Neuronal stem cell (in vitro differentiated cells): Measurements from ENCODE around the gene EML2.

Experiments
- DNase-seq: peaks from one replicate; pipeline ENCODE4 v3.0.0-alpha.2; 2013; ENCODE audit warnings: low spot score
- H2AFZ ChIP-seq: one replicate; pipeline ENCODE4 v1.6.1; 2013; ENCODE audit warnings: mild to moderate bottlenecking, low read length, inconsistent platforms
- H2AK5ac ChIP-seq: 2 replicates; pipeline ENCODE4 v1.6.1; 2013; ENCODE audit warnings: low read depth, mild to moderate bottlenecking, inconsistent platforms, low read length, moderate library complexity, mixed read lengths
- H2BK120ac ChIP-seq: 2 replicates; pipeline ENCODE4 v1.6.1; 2013; ENCODE audit warnings: low read depth, mild to moderate bottlenecking, inconsistent platforms, low read length, moderate library complexity, mixed read lengths
- H2BK12ac ChIP-seq: one replicate; pipeline ENCODE4 v1.6.1; 2013; ENCODE audit warnings: low read length, inconsistent platforms
- H2BK15ac ChIP-seq: 2 replicates; pipeline ENCODE4 v1.6.1; 2013; ENCODE audit warnings: mild to moderate bottlenecking, low read length, inconsistent platforms, mixed read lengths
- H2BK5ac ChIP-seq: one replicate; pipeline ENCODE4 v1.6.1; 2013; ENCODE audit warnings: inconsistent platforms, mild to moderate bottlenecking, low read length, moderate library complexity
- H3K14ac ChIP-seq: one replicate; pipeline ENCODE4 v1.6.1; 2013; ENCODE audit warnings: low read length, inconsistent platforms
- H3K18ac ChIP-seq: 2 replicates; pipeline ENCODE4 v1.6.1; 2013; ENCODE audit warnings: low read length, inconsistent platforms
- H3K23ac ChIP-seq: 2 replicates; pipeline ENCODE4 v1.6.1; 2013; ENCODE audit warnings: low read depth, mild to moderate bottlenecking, mixed read lengths, low read length, inconsistent platforms; ENCODE audit not compliant: poor library complexity
- H3K27ac ChIP-seq: replicated peaks from 3 replicates; pipeline ENCODE4 v1.5.1; 2013; ENCODE audit warnings: low read length, inconsistent platforms
- H3K27me3 ChIP-seq, 3 experiments: 2 replicates each; pipeline ENCODE4 v1.6.1; 2013; ENCODE audit warnings: low read length in 3 of 3, mild to moderate bottlenecking in 2 of 3, inconsistent platforms in 1 of 3, low read depth in 1 of 3, mixed read lengths in 1 of 3, moderate library complexity in 1 of 3; ENCODE audit not compliant: control insufficient read depth in 3 of 3, insufficient read depth in 3 of 3
- H3K36me3 ChIP-seq, 2 donors: replicated peaks in 1 of 2; 2 replicates each; pipeline ENCODE4 v1.6.1; 2013; ENCODE audit warnings: low read length in 2 of 2; ENCODE audit not compliant: control insufficient read depth in 2 of 2, insufficient read depth in 2 of 2
- H3K4ac ChIP-seq: 2 replicates; pipeline ENCODE4 v1.6.1; 2013; ENCODE audit warnings: inconsistent platforms, mild to moderate bottlenecking, low read length, moderate library complexity
- H3K4me1 ChIP-seq, 2 donors: 1 replicate in 1 of 2; 2 replicates in 1 of 2; pipeline ENCODE4 v1.6.1; 2013; ENCODE audit warnings: low read length in 2 of 2, low read depth in 1 of 2; ENCODE audit not compliant: control insufficient read depth in 2 of 2, insufficient read depth in 1 of 2
- H3K4me2 ChIP-seq: one replicate; pipeline ENCODE4 v1.6.1; 2013; ENCODE audit warnings: mild to moderate bottlenecking, low read length, inconsistent platforms; ENCODE audit not compliant: insufficient read depth, poor library complexity, severe bottlenecking
- H3K4me3 ChIP-seq, 2 donors: 2 replicates each; pipeline ENCODE4 v1.5.1; 2013; ENCODE audit warnings: low read length in 2 of 2, mild to moderate bottlenecking in 2 of 2, inconsistent platforms in 1 of 2, moderate library complexity in 1 of 2
- H3K79me1 ChIP-seq: one replicate; pipeline ENCODE4 v1.6.1; 2013; ENCODE audit warnings: low read depth, mild to moderate bottlenecking, inconsistent platforms, low read length, moderate library complexity
- H3K9ac ChIP-seq: one replicate; pipeline ENCODE4 v1.6.1; 2013; ENCODE audit warnings: mild to moderate bottlenecking, low read depth, low read length, inconsistent platforms; ENCODE audit not compliant: poor library complexity
- H3K9me3 ChIP-seq, 2 donors: replicated peaks in 1 of 2; 2 replicates each; pipeline versions ENCODE3 to v1.6.1; 2013; ENCODE audit warnings: low read length in 2 of 2, mild to moderate bottlenecking in 2 of 2, inconsistent platforms in 1 of 2, low read depth in 1 of 2, mixed read lengths in 1 of 2, moderate library complexity in 1 of 2; ENCODE audit not compliant: control insufficient read depth in 2 of 2, insufficient read depth in 1 of 2
- H4K8ac ChIP-seq: one replicate; pipeline ENCODE4 v1.6.1; 2013; ENCODE audit warnings: low read depth, mild to moderate bottlenecking, inconsistent platforms, low read length, moderate library complexity
- H4K91ac ChIP-seq: one replicate; pipeline ENCODE4 v1.6.1; 2013; ENCODE audit warnings: low read length, low read depth, mild to moderate bottlenecking, inconsistent platforms; ENCODE audit not compliant: poor library complexity
- WGBS, 2 donors: extraction: QIAGEN DNeasy Blood & Tissue Kit; methylation state at CpG; one replicate each; pipeline ENCODE4 v1.1.7; 2013; ENCODE audit warnings: missing lambda C conversion rate in 2 of 2, mixed read lengths in 1 of 2; ENCODE audit not compliant: insufficient read length in 2 of 2, insufficient replicate concordance in 1 of 2; ENCODE audit errors: extremely low coverage in 2 of 2; 5-methylcytosine and 5-hydroxymethylcytosine counted together

Gene EML2

GRCh38 chr19:45571457-45572220 is 67.6 kb downstream of the EML2 start:
- Histone ChIP-seq H3K36me3 (no peaks in the 10 kb centered on the region), H2AFZ (no peak overlapping the region), H3K18ac (no peak overlapping the region), H3K4me1 (no peaks in the 10 kb centered on the region), H3K4ac (no peak overlapping the region), H4K91ac (no peak overlapping the region), H3K4me3 (no peak overlapping the region), H3K14ac (no peak overlapping the region), H3K9me3 (no peaks in the 10 kb centered on the region), H3K4me2 (no peak overlapping the region), H3K27me3 (no peaks in the 10 kb centered on the region), H2BK120ac (no peak overlapping the region), H3K9ac (no peak overlapping the region), H3K27ac (no peak overlapping the region), H2BK5ac (no peak overlapping the region), H2BK15ac (no peak overlapping the region), H3K79me1 (no peaks in the 10 kb centered on the region), H4K8ac (no peak overlapping the region), H3K23ac (no peak overlapping the region), H2BK12ac (no peak overlapping the region), H2AK5ac (no peak overlapping the region)
- DNase-seq, result no peak
- no CpG with 5 or more reads among the region's 8 CpGs for WGBS, 2 donors

GRCh38 chr19:45569619-45570421 is 69.4 kb downstream of the EML2 start:
- Histone ChIP-seq H3K79me1 (no peaks in the 10 kb centered on the region), H2AFZ (no peak overlapping the region), H3K27me3 (no peaks in the 10 kb centered on the region), H4K91ac (no peak overlapping the region), H3K4me2 (no peak overlapping the region), H2AK5ac (no peak overlapping the region), H2BK12ac (no peak overlapping the region), H3K4me1 (no peaks in the 10 kb centered on the region), H3K23ac (no peak overlapping the region), H3K4ac (no peak overlapping the region), H4K8ac (no peak overlapping the region), H3K36me3 (no peaks in the 10 kb centered on the region), H2BK5ac (no peak overlapping the region), H3K27ac (no peak overlapping the region), H3K14ac (no peak overlapping the region), H2BK15ac (no peak overlapping the region), H3K9me3 (no peaks in the 10 kb centered on the region), H2BK120ac (no peak overlapping the region), H3K9ac (no peak overlapping the region), H3K4me3 (no peak overlapping the region), H3K18ac (no peak overlapping the region)
- DNase-seq, result peak; percentile 47
- WGBS, 2 donors, result no CpG with 5 or more reads among the region's 15 CpGs

- H3K4me1 ChIP-seq, result no peaks in the 10 kb centered on the region
- no peak overlapping the region for H3K18ac ChIP-seq
- H3K79me1 ChIP-seq, result peaks cover 5% of the 10 kb centered on the region
- H3K36me3 ChIP-seq, result no peaks in the 10 kb centered on the region
- H4K8ac ChIP-seq, result no peak overlapping the region
- H3K9me3 ChIP-seq, result no peaks in the 10 kb centered on the region
- no peak overlapping the region for H3K23ac ChIP-seq
- DNase-seq, result no peak
- H3K27ac ChIP-seq, result no peak overlapping the region
- H2AFZ ChIP-seq, result no peak overlapping the region
- H3K14ac ChIP-seq, result no peak overlapping the region
- peak overlapping the region; percentile 19 for H4K91ac ChIP-seq
- no peak overlapping the region for H2AK5ac ChIP-seq
- no peak overlapping the region for H2BK15ac ChIP-seq
- H3K4me2 ChIP-seq, result no peak overlapping the region
- no CpG with 5 or more reads among the region's 3 CpGs for WGBS, 2 donors
- H3K4me3 ChIP-seq, result no peak overlapping the region
- no peak overlapping the region for H2BK120ac ChIP-seq
- H3K9ac ChIP-seq, result no peak overlapping the region
- no peaks in the 10 kb centered on the region for H3K27me3 ChIP-seq
- H2BK5ac ChIP-seq, result no peak overlapping the region
- H2BK12ac ChIP-seq, result no peak overlapping the region
- no peak overlapping the region for H3K4ac ChIP-seq
Measured at GRCh38 chr19:45568732-45569131, 70.5 kb downstream of the EML2 start.

GRCh38 chr19:45567609-45568008 is 71.6 kb downstream of the EML2 start:
- no peak overlapping the region for H2AK5ac ChIP-seq
- H3K9me3 ChIP-seq, result no peaks in the 10 kb centered on the region
- no peak overlapping the region for H2BK120ac ChIP-seq
- no peak overlapping the region for H3K18ac ChIP-seq
- H3K79me1 ChIP-seq, result peaks cover 5% of the 10 kb centered on the region
- H3K4ac ChIP-seq, result no peak overlapping the region
- H3K27me3 ChIP-seq, result no peaks in the 10 kb centered on the region
- no CpG with 5 or more reads among the region's 2 CpGs for WGBS, 2 donors
- DNase-seq, result no peak
- H3K14ac ChIP-seq, result no peak overlapping the region
- H2BK15ac ChIP-seq, result no peak overlapping the region
- H3K4me2 ChIP-seq, result no peak overlapping the region
- H3K27ac ChIP-seq, result no peak overlapping the region
- H4K91ac ChIP-seq, result no peak overlapping the region
- no peak overlapping the region for H3K23ac ChIP-seq
- H2BK5ac ChIP-seq, result no peak overlapping the region
- H4K8ac ChIP-seq, result no peak overlapping the region
- H3K4me3 ChIP-seq, result no peak overlapping the region
- no peak overlapping the region for H2AFZ ChIP-seq
- H3K36me3 ChIP-seq, result no peaks in the 10 kb centered on the region
- H3K9ac ChIP-seq, result no peak overlapping the region
- H3K4me1 ChIP-seq, result no peaks in the 10 kb centered on the region
- H2BK12ac ChIP-seq, result no peak overlapping the region
